CD4-positive, alpha-beta T cell treated with Interleukin-17A for 1 hour (primary cell): ENCODE results near the gene INCA1.
"Not testable (repeated sequence)": the region's sequence is repeated elsewhere in the genome, so short reads cannot be mapped to it uniquely, and the experiment has no call there.

Source experiments
- DNase-seq: peaks from one replicate; pipeline ENCODE4 v3.0.0-alpha.2; 2020

The INCA1 gene, protein sequence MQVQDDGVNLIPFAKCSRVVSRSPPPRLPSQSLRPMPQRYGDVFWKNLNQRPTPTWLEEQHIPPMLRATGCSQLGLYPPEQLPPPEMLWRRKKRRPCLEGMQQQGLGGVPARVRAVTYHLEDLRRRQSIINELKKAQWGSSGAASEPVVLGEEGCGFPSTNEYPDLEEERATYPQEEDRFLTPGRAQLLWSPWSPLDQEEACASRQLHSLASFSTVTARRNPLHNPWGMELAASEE

DNA sequence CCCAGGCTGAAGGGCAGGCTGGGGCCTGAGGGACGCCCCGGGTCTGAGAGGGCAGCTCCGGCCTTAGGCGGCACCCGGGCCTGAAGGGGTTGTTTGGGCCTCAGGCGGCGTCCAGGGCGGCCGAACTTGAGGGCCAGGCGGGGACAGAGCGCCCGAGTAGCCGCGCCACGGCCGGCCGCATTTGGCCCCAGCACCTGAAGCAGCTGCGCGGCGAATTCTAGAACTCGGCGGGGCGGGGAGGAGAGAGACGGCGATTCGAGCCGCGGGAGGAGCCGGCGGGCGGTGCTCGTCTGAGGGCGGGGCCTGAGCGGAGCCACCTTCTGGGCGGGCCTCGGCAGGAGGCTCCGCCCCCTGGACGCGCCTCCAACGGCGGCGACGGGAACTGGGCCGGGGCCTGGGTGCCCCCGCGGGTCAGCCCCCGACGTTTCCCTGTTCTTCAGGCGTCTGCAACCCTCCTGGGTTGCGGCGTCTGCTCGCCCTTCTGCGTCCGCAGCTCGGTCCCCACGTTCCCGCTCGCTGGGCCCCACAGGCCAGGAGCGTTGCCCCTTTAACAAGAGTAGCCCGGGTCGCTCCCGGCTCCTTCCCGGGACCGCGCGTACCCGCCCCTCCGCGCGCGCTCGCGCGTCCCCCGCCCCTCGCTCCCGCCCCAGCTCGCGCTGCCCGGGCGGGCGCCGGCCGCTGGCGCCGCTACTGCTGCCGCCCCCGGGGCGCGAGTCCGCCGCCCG lies at the start of gene INCA1, which contains the start of gene KIF1C:
TSS of gene INCA1 (minus strand) at position 221 of the 725 bp plus-strand sequence. CDS start 3,085 bp downstream, outside the sequence.
TSS of gene KIF1C (plus strand) at position 649 of the 725 bp plus-strand sequence. CDS start 2,297 bp downstream, outside the sequence.
- DNase-seq: peak; percentile 91

DNA sequence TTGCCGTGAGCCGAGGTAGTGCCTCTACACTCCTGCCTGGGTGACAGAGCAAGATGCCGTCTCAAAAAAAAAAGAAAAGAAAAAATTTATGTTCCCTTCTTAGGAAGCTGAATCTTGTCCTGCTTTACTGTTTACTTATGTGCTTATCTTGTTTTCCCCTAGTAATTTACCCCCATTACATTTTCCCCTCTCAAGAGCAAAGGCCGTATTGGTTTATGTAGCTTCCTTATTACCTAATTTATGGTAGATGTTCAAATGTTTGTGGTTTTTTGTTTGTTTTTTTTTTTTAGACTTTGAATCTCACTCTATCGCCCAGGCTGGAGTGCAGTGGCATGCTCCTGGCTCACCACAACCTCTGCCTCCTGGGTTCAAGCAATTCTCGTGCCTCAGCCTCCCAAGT lies 48.2 kb upstream of the INCA1 start:
- no peak for DNase-seq

DNA sequence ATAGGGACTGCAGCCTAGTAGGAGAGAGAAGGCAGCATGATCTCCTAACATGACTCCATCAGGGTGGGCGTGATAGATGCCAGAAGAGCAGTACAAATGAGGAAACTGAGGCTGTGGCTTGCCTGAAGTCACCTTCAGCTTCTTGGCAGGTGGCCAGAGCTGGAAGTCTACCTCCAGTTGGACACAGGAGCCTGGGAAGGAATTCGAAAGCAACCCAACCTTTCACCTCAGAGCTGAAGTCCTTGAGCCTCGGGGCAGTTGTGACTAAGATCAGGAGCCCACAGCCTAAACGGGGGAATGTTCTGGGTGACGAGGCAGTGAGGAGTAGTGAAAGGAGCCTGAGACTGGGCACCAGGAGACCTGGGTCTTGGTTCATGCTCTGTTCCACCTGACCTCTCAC lies 47.3 kb upstream of the INCA1 start:
- no peak for DNase-seq

DNA sequence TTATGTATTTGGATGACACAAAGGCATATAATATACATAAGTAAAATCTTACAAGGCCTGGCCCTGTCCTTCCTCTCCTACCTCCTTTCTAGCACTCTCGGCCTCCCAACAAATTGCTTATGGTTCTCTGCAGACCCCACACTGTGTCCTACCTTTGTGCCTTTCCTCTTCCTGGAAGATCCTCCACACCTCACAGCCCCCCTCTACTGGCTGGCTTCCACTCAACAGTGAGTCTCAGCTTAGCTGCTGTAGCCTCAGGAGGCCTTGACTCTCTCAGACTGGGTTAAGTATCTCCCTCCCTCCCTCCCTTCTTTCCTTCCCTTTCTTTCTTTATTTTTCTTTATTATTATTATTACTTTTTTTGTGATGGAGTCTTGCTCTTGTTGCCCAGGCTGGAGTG lies 46.2 kb upstream of the INCA1 start:
- DNase-seq: no peak

DNA sequence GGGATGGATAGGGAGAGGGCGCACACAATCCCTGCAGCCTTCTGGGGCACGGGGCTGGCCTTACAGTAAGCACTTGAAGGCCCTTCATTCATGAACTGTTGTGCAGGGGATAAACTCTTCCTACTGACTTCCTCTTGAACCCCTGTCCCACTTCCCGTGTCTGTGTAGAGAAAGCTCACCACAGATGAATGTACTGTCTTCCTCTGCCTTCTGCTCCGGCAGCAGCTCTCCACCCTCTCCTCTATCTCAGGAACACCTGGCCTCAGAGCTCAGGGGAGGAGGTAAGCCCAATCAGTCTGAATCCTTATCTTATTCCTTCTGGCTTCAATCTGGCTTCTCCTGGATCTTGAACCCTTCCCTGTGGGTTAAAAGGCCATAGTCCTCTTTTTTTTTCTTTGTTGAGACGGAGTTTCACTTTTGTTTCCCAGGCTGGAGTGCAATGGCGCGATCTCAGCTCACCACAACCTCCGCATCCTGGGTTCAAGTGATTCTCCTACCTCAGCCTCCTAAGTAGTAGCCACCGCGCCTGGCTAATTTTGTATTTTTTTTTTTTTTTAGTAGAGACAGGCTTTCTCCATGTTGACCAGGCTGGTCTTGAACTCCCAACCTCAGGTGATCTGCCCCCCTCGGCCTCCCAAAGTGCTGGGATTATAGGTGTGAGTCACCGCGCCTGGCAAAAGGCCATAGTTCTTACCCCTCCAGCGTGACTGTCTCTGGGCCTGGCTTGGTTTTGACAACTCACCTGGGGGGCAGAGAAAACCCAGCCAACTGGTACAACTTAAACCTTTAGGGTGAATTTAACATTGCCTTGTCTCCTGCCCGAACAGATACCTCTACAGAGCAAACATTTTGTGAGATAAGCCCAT lies 45.1 kb upstream of the INCA1 start:
- DNase-seq: peak; percentile 46

DNA sequence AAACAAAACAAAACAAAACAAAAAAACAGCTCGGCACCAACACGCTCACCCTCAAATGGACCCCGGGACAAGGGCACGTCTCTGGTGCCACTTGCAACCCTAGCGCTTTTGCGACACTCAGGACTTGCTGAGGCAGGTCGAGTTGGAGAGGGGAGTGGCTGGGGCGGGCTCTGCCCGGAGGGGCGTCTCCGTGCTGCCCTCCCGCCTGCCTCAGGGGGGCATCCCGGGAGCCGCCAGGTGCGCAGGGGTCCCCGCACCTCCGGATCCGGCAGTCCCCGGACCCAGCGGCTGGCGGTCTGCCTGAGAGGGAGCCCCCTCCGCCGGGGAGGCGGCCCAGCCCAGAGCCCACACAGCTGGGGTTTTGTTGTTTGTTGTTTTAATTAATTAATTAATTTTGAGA lies 38.0 kb upstream of the INCA1 start, which contains the start of gene SLC52A1:
TSS of gene SLC52A1 (minus strand) at position 112 of the 400 bp plus-strand sequence. CDS start 820 bp downstream, outside the sequence.
- DNase-seq: no peak

DNA sequence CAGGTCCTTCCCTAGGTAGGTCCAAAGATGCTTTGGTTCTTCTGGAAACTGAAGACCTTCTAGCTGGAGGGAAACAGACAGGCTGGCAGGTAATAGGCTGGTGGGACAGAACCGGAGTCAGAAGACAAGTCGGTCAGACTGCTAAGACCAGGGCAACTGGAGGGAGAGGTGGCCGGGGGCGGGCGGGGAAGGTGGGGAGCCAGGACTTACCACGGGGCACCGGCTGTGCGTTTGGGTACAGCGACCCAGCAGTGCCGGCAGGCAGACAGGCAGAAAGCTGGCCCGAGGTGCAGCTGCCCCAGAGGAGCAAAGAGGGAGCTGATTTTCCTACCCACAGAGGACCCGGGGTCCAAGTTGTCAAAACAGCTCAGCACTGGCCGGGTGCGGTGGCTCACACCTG lies 37.3 kb upstream of the INCA1 start:
- DNase-seq: no peak

DNA sequence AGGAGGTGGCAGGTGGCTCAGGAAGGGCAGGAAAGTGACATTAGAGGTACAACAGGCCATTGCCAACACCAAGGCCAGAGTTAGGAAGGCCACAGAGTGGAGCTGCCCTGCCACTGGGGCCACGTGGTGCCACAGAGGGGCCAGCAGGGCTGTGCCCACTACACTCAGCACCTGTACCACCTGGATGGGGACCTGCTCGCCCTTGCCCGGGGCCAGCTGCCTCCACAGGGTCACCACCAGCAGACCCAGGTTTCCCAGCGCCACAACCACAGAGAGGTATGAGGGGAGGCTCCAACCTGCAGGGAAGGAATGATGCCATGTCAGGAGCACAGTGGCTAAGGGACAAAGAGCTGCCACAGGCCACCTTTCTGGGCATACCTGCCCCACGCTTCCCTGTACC lies 36.7 kb upstream of the INCA1 start:
- DNase-seq: no peak

DNA sequence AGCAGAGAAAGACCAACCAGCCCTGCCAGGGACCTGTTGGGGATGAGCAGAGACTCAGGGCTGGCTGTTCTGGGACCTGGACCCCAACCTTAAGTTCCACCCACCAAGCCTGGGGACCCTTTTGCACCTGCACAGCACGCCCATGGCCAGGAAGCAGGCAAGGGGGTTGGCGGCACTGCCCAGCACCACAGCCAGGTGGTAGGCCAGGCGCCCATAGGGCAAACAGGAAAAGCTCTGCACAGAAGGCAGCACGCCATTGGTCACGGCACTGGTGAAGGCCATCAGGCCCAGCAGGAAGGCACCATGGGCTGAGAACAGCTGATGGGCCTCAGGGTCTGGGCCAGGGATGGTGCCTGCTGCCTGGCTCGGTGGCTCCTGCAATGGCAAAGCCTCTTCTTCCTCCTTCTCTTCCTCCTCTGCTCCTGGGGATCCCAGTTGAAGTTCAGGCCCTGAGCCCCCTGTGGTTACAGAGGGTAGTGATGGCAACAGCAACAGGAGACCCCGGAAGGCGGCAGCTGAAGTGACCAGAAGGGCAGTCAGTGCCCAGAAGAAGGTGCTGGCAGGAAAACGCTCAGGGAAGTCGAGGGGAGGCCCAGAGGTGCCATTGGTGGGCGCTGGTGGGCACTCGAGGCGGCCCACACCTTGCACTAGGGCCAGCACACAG lies 36.2 kb upstream of the INCA1 start:
- DNase-seq: no peak

DNA sequence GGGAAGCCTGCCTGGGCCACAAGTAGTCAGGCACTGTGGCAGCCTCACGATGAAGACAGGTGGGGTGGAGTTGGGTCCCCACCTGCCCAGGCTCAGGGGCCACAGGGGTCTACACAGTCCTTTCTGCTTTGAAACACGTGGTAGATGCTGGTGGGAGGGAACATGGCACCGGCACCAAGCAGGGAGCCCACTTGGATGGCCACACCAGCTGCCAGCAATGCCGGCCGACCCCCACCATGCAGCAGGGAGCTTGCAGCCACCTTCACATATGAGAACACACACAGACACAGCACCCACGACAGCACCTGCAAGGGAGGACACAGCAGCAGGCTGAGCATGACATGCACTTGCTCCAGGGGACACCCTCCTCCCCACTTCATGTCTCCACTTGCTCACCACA lies 35.5 kb upstream of the INCA1 start:
- DNase-seq: no peak

DNA sequence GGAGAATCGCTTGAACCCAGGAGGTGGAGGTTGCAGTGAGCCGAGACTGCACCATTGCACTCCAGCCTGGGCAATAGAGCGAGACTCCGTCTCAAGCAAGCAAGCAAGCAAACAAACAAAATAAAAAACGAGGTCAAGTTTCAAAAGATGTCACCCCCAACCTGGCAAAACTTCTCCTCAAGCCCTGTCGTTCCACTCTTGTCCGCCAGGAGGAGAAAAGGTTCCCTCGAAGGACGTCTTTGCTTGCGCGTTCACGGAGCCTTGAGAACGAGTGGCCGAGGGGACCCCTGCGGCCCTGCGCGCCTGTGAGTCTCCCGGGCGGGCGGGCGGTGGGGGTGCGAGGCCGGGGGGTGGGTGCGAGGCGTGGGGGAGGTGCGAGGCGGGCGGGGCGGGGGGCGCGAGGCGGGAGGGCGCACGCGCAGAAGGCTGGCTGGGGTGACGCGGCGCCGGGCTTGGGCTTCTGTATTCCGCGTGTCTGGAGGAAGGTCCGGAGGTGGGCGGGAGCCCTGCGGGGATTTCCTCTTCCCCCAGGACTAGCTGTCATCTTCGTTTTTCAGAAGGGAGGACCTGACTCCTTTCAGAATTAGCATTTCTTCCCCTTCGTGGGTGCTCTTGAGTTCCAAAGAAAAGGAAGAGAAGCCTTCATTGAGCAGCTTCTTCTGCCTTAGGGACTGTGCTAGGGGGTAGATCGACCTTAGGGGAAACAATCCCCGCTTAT lies 34.2 kb upstream of the INCA1 start:
- DNase-seq: peak; percentile 88

DNA sequence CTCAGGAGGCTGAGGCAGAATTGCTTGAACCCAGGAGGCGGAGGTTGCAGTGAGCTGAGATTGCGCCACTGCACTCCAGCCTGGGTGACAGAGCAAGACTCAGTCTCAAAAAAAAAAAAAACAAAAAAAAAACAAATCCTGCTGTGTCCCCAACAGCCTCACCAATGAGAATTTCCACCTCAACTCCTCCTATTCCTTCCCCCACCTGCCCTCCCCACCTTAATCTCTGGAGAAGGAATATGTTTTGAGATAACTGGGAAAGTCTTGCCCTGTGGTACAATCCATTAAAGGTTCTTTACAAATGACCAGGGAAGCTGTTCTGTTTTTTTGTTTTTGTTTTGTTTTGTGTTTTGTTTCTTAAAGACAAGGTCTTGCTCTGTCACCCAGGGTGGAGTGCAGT lies 32.8 kb upstream of the INCA1 start:
- not testable (repeated sequence) for DNase-seq

DNA sequence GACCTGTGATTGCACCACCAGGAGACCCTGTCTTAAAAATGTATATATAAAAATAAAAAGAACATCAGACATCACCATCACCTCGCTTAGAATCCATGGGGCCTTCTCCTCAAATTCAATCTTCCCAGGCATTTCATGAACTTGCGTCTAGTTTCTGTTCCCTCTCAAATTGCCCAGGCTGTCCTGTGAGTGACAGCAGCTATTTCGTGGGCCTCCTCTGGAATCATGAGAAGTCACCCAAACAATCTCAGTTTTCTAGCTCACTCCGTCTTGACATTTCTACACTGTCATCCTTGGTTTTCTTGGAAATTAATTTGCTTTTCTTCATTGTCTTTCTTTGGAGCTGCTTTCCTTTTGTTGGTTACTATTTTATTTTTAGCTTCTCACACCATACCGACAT lies 30.6 kb upstream of the INCA1 start:
- no peak for DNase-seq

DNA sequence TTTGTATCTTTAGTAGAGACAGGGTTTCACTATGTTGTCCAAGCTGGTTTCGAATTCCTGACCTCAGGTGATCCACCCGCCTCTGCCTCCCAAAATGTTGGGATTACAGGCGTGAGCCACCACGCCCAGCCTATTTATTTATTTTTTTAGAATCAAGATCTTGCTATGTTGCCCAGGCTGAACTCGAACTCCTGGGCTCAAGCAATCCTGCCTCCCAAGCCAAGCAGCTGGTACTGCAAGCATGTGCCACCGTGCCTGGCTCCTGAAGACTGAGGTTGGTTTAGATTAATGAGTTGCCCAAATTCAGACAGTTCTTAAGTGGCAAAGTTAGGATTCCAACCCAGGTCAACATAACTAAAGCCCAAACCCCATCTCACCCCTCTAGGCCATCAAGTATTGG lies 30.0 kb upstream of the INCA1 start:
- no peak for DNase-seq

DNA sequence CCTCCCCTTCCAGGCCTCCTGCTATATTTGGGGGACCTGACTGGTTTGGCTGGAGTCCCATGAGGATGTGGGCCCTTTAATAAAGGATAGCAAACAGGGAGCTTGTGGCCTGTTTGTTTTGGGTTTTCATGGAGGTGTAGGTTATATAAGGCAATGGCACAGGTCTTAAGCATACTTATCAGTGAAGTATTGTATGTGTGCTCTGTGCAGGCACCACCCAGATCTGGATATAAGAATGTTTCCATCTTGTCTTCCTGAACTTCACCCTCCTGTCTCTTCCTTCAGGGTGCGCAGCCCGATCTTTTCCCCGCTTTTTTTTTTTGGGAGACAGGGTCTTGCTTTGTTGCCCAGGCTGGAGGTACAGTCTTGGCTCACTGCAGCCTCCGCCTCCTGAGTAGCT lies 27.3 kb upstream of the INCA1 start:
- no peak for DNase-seq

DNA sequence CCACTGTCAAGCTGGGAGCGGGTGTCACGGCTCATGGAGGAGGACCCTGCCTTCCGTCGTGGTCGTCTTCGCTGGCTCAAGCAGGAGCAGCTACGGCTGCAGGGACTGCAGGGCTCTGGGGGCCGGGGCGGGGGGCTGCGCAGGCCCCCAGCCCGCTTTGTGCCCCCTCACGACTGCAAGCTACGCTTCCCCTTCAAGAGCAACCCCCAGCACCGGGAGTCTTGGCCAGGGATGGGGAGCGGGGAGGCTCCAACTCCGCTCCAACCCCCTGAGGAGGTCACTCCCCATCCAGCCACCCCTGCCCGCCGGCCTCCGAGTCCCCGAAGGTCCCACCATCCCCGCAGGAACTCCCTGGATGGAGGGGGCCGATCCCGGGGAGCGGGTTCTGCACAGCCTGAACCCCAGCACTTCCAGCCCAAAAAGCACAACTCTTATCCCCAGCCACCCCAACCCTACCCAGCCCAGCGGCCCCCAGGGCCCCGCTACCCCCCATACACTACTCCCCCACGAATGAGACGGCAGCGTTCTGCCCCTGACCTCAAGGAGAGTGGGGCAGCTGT lies 26.3 kb upstream of the INCA1 start:
- DNase-seq: no peak

DNA sequence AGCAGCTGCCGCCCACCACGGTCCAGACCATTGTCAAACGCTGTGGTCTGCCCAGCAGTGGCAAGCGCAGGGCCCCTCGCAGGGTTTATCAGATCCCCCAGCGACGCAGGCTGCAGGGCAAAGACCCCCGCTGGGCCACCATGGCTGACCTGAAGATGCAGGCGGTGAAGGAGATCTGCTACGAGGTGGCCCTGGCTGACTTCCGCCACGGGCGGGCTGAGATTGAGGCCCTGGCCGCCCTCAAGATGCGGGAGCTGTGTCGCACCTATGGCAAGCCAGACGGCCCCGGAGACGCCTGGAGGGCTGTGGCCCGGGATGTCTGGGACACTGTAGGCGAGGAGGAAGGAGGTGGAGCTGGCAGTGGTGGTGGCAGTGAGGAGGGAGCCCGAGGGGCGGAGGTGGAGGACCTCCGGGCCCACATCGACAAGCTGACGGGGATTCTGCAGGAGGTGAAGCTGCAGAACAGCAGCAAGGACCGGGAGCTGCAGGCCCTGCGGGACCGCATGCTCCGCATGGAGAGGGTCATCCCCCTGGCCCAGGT lies 24.9 kb upstream of the INCA1 start:
- DNase-seq: no peak

DNA sequence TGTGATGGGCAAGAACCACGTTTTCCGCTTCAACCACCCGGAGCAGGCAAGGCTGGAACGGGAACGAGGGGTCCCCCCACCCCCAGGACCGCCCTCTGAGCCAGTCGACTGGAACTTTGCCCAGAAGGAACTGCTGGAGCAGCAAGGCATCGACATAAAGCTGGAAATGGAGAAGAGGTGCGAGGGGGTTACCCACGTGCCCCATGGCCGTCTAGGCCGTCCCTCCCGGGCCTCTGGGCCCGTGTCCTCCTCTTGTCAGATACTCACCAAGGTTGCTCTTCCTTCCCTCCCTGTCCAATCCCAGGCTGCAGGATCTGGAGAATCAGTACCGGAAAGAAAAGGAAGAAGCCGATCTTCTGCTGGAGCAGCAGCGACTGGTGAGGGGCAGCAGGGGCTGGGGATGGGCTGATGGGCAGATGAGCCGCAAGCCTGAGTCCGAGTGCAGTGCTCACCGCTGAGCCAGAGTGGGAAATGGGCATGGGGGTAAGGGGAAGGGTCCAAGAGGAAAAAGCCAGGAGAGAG lies 23.2 kb upstream of the INCA1 start:
- no peak for DNase-seq

DNA sequence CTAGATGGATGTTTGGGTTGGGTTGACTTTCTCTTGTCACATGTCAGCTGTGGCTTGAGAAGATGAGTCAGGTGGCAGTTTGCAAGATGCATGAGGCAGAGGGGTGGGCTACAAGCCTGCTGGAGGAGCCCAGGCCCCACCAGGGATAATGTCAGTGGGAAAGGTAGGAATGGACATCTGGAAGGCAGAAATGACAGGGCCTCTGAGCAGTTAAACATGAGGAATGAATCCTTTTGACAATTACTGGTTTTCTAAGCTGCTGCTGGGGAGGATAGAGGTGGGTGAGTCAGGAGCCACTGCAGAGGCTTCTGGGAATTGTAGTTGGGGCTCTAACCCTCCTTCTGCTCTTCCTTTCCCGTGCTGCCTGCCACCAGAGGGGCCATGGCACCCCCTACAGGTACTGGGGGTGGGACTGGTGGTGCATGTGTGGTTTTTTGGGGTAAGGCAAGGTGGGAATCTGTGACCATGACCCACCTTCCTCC lies 22.2 kb upstream of the INCA1 start:
- peak; percentile 42 for DNase-seq

DNA sequence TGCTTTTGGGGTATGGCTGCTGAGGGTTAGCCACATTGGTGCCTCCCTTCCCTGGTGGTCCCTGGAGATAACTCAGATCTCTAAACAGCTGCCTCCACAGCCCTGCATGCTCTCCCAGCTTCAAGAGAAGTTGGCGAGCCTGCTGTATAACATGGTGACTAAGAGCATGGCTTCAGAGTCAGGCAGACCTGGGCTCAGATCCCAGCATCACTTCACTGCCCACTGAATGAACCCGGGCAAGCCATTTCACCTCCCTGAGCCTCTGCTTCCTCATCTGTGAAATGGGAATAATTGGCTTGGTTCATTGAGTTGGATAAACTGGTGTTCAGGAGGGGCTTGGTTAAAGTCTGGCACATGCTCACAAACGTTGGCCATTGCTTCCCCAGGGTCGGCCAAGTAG lies 17.0 kb upstream of the INCA1 start:
- no peak for DNase-seq

DNA sequence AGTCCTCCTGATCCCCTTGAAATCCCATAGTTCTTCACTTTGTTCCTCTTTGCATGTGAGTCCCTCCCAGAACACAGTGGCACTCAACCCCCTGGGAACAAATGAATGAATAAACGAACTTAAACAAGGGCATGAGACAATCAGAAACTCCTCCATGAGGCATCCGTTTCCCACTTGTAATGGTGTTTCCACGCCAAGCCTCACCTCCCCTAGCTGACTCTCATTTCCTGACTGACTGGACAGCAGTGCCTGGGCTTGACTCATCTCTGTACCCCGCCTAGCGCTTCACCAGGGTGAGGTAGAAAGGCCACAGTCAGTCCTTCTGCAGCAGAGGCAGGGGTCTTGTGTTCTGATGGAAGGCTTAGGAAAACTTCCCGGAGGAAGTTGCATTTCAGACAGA lies 14.6 kb upstream of the INCA1 start:
- DNase-seq: no peak
